Thoracic aorta (tissue), 2 donors: ENCODE results near the gene PPIL3. TPM values are rescaled to one million over a fixed set of nuclear protein-coding genes. Genes with fewer than 3 reads are reported as not detected.

Experiments
- ATAC-seq: fragments of 150-250 bp; one replicate; pipeline ENCODE4 v1.8.0; 2017; ENCODE audit warnings: low read depth; ENCODE audit not compliant: insufficient number of reproducible peaks, low FRiP score
- DNase-seq: peaks from one replicate; pipeline ENCODE4 v3.0.0-alpha.2; 2020; ENCODE audit warnings: low spot score
- H3K27ac ChIP-seq, 2 donors: fragments of 200-600 bp; sonication (generic); 1 replicate in 1 of 2; 2 replicates in 1 of 2; pipeline ENCODE4 v1.5.1; 2016; ENCODE audit warnings: mild to moderate bottlenecking in 2 of 2, moderate library complexity in 2 of 2
- H3K27me3 ChIP-seq: fragments of 200-600 bp; sonication (generic); replicated peaks from 2 replicates; pipeline ENCODE4 v1.6.0; 2016; ENCODE audit warnings: mild to moderate bottlenecking; ENCODE audit not compliant: insufficient read depth
- H3K36me3 ChIP-seq: fragments of 200-600 bp; sonication (generic); one replicate; pipeline ENCODE4 v1.5.1; 2016
- H3K4me1 ChIP-seq, 2 donors: fragments of 200-600 bp; sonication (generic); 1 replicate in 1 of 2; 2 replicates in 1 of 2; pipeline versions ENCODE4 v1.5.1 to v1.6.0; 2016; ENCODE audit warnings: low read depth in 2 of 2, mild to moderate bottlenecking in 1 of 2; ENCODE audit not compliant: control insufficient read depth in 1 of 2
- H3K4me3 ChIP-seq: fragments of 200-600 bp; sonication (generic); 2 replicates; pipeline ENCODE4 v1.5.1; 2016; ENCODE audit warnings: mild to moderate bottlenecking
- H3K9me3 ChIP-seq: fragments of 200-600 bp; sonication (generic); 2 replicates; pipeline ENCODE4 v1.5.1; 2016
- CTCF ChIP-seq: fragments of 200-600 bp; sonication (generic); IDR thresholded peaks from one replicate; pipeline ENCODE4 v1.5.1; 2019; ENCODE audit warnings: antibody characterized with exemption
- total RNA-seq, 2 donors: library from RNA; depleted of rRNA; stranded (reverse); fragments of >200 nt; gene quantifications; one replicate each; pipeline versions ENCODE4 v1.1.0 to v1.2.3, GENCODE V29; 2016

Gene PPIL3
- 10 to 100 TPM in 1 of 2 donors, 1 to 10 TPM in 1; 8.4 to 25.5 TPM for total RNA-seq

- no peak for TF ChIP-seq CTCF
- H3K4me3 ChIP-seq = peak within 1 kb of the TSS; percentile 83
- DNase-seq (peak; percentile 87), ATAC-seq (peak; percentile 84)
- peak within 1 kb of the TSS; percentile 90 to 93 for H3K27ac ChIP-seq
- no peaks in the 10 kb centered on the region for H3K27me3 ChIP-seq
- peaks cover 0 to 29% of the 10 kb centered on the region in 2 donors for H3K4me1 ChIP-seq
- no peaks in the 10 kb centered on the region for H3K9me3 ChIP-seq
- H3K36me3 ChIP-seq = peaks cover 2% of the 10 kb centered on the region
These were observed at the start of gene PPIL3, which contains the start of gene NIF3L1 for GRCh38 chr2:200888704-200889625. Gene PPIL3, minus strand, starts transcription at chr2:200889077. Its CDS starts 1,462 bp downstream, at chr2:200887615. Gene NIF3L1, plus strand, starts transcription at chr2:200889371. Its CDS starts 2,573 bp downstream, at chr2:200891944.

- TF ChIP-seq CTCF = no peak
- H3K4me3 ChIP-seq = no peak overlapping the region
- H3K27me3 ChIP-seq = no peaks in the 10 kb centered on the region
- no peaks in the 10 kb centered on the region for H3K9me3 ChIP-seq
- DNase-seq = no peak
- peaks cover 19% of the 10 kb centered on the region for H3K36me3 ChIP-seq
- no peak overlapping the region for H3K27ac ChIP-seq
- no peak for ATAC-seq
- H3K4me1 ChIP-seq = no peaks in the 10 kb centered on the region
These were observed 42.2 kb upstream of the PPIL3 start for GRCh38 chr2:200930947-200931626.

GRCh38 chr2:200929334-200930249 lies 40.7 kb upstream of the PPIL3 start:
- Histone ChIP-seq H3K36me3 (peaks cover 13% of the 10 kb centered on the region), H3K27me3 (no peaks in the 10 kb centered on the region), H3K4me1 (no peaks in the 10 kb centered on the region), H3K27ac (no peak overlapping the region), H3K4me3 (no peak overlapping the region), H3K9me3 (no peaks in the 10 kb centered on the region)
- no peak for ATAC-seq
- no peak for DNase-seq
- no peak for TF ChIP-seq CTCF

GRCh38 chr2:200922439-200922838 lies 33.6 kb upstream of the PPIL3 start:
- ATAC-seq = no peak
- Histone ChIP-seq H3K4me3 (no peak overlapping the region), H3K9me3 (no peaks in the 10 kb centered on the region), H3K4me1 (no peaks in the 10 kb centered on the region), H3K36me3 (peaks cover 33% of the 10 kb centered on the region), H3K27me3 (no peaks in the 10 kb centered on the region), H3K27ac (no peak overlapping the region)
- TF ChIP-seq CTCF = no peak
- DNase-seq = no peak
